ENCODE measurements around the gene RABL2A.
"Not testable (repeated sequence)": the region's sequence is repeated elsewhere in the genome, so short reads cannot be mapped to it uniquely, and the experiment has no call there.

Gene RABL2A

DNA sequence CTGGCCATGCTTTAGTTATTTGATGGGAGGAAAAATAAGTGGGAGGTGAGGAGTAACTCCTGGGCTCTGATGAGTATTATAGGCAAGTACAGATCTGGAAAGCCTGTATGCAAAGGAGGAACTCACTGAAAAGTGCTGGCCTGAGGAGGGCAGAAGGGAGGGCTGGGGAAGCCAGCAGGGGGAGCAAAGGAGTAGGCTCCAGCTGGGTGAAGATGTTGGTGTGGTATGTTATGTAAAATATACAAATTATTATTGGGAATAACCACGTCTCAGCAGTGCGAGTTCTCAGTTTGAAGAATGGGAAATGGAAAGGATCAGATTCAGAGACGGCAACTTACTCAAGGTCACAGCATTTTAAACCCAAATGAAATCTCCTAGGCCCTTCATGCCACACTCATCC is 39.9 kb upstream of the RABL2A start:
- H3F3A ChIP-seq (ENCODE audit: control insufficient read depth, insufficient read depth); H3K27ac ChIP-seq (ENCODE audit: low read depth, low read length); H3K9me3 ChIP-seq (ENCODE audit: control insufficient read depth, insufficient read depth, low read length); H3K4me2 ChIP-seq (ENCODE audit: low read length); H3K27me3 ChIP-seq (ENCODE audit: control insufficient read depth, low read length); H3K36me3 ChIP-seq (ENCODE audit: control insufficient read depth, low read length); H3K9me2 ChIP-seq (replicated peaks; ENCODE audit: control insufficient read depth, low read length); H4K20me1 ChIP-seq (ENCODE audit: control insufficient read depth, insufficient read depth, low read depth, low read length); H3K4me3 ChIP-seq (ENCODE audit: low read length): not testable (repeated sequence)
- peaks cover 16% of the 10 kb centered on the region for H3K4me1 ChIP-seq (ENCODE audit: control insufficient read depth, low read length)
- peaks cover 11% of the 10 kb centered on the region for H3K79me2 ChIP-seq (ENCODE audit: control insufficient read depth, low read length)
- TF ChIP-seq, protein P1, sequence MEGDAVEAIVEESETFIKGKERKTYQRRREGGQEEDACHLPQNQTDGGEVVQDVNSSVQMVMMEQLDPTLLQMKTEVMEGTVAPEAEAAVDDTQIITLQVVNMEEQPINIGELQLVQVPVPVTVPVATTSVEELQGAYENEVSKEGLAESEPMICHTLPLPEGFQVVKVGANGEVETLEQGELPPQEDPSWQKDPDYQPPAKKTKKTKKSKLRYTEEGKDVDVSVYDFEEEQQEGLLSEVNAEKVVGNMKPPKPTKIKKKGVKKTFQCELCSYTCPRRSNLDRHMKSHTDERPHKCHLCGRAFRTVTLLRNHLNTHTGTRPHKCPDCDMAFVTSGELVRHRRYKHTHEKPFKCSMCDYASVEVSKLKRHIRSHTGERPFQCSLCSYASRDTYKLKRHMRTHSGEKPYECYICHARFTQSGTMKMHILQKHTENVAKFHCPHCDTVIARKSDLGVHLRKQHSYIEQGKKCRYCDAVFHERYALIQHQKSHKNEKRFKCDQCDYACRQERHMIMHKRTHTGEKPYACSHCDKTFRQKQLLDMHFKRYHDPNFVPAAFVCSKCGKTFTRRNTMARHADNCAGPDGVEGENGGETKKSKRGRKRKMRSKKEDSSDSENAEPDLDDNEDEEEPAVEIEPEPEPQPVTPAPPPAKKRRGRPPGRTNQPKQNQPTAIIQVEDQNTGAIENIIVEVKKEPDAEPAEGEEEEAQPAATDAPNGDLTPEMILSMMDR (IDR thresholded peaks at IDR 0.05; ENCODE audit: low read depth, low read length, poor library complexity, severe bottlenecking) = peak; percentile 37

DNA sequence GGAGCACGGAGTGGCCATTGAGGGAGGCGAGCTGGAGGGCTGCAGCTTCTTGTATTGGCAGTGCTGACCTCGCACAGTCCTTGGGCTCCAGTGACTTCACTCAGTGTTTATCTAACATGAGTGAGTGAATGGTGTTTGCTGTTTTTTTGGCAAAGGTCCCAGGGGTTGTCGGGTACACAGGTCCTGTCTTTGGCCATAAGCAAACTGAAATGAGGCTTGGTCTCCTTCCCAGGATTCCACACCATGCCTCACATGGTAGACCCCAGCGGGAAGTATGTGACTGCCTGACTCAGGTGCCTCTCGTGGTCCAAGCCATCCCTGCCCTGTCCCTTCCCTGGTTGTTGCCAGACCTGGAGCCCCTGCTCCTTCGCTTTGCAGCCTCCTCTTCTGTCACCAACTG is 37.5 kb upstream of the RABL2A start:
- H3K9me2 ChIP-seq (replicated peaks; ENCODE audit: control insufficient read depth, low read length); H4K20me1 ChIP-seq (ENCODE audit: control insufficient read depth, insufficient read depth, low read depth, low read length); H3K9me3 ChIP-seq (ENCODE audit: control insufficient read depth, insufficient read depth, low read length); H3K4me2 ChIP-seq (ENCODE audit: low read length); H3K27me3 ChIP-seq (ENCODE audit: control insufficient read depth, low read length); H3K4me3 ChIP-seq (ENCODE audit: low read length); H3K27ac ChIP-seq (ENCODE audit: low read depth, low read length); H3K79me2 ChIP-seq (ENCODE audit: control insufficient read depth, low read length); H3K4me1 ChIP-seq (ENCODE audit: control insufficient read depth, low read length); H3F3A ChIP-seq (ENCODE audit: control insufficient read depth, insufficient read depth); H3K36me3 ChIP-seq (ENCODE audit: control insufficient read depth, low read length): not testable (repeated sequence)

DNA sequence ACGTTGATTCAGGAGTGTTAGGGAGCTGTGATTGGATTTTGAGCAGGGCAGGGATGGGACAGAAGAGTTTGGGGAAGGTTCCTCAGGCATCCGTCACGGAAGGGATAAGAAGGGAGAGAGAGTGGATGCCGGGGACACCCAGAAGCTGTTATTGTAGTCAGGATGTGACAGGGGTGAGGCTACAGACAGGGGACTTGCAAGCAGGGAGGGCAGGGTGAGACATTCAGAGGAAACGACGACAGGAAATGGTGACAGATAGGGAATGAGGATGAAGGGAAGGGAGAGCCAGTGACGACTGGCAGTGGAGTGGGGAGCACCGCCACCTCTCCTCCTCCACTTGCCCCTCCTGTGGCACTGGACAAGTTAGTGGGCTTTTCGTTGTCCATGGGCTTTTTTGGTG is 35.1 kb upstream of the RABL2A start:
- H3K27me3 ChIP-seq (ENCODE audit: control insufficient read depth, low read length); H3K36me3 ChIP-seq (ENCODE audit: control insufficient read depth, low read length); H4K20me1 ChIP-seq (ENCODE audit: control insufficient read depth, insufficient read depth, low read depth, low read length); H3K9me3 ChIP-seq (ENCODE audit: control insufficient read depth, insufficient read depth, low read length); H3F3A ChIP-seq (ENCODE audit: control insufficient read depth, insufficient read depth); H3K79me2 ChIP-seq (ENCODE audit: control insufficient read depth, low read length); H3K4me3 ChIP-seq (ENCODE audit: low read length); H3K4me1 ChIP-seq (ENCODE audit: control insufficient read depth, low read length); H3K4me2 ChIP-seq (ENCODE audit: low read length); H3K9me2 ChIP-seq (replicated peaks; ENCODE audit: control insufficient read depth, low read length); H3K27ac ChIP-seq (ENCODE audit: low read depth, low read length): not testable (repeated sequence)

DNA sequence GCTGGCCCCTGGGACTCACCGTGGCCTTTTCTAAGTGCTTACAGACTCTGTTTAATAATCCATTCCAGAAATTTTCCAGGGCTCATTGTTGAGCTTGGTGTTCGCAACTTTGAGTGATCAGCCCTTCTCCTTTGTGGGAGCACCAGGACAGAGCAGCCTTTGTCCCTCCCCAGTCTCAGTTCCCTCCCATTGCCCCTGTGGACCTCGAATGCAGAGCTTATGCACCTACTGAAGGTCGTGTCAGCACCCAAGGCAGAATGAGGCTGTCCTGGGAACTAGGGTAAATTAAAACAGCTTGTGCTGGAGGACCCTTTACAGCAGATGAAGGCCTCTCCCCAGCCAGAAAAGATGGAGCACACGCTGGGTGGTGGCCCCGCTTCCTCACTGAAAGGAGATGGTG is 33.8 kb upstream of the RABL2A start:
- H3K27ac ChIP-seq (ENCODE audit: low read depth, low read length); H3K4me1 ChIP-seq (ENCODE audit: control insufficient read depth, low read length); H4K20me1 ChIP-seq (ENCODE audit: control insufficient read depth, insufficient read depth, low read depth, low read length); H3K36me3 ChIP-seq (ENCODE audit: control insufficient read depth, low read length); H3K9me2 ChIP-seq (replicated peaks; ENCODE audit: control insufficient read depth, low read length); H3K4me3 ChIP-seq (ENCODE audit: low read length); H3K4me2 ChIP-seq (ENCODE audit: low read length); H3K27me3 ChIP-seq (ENCODE audit: control insufficient read depth, low read length); H3F3A ChIP-seq (ENCODE audit: control insufficient read depth, insufficient read depth); H3K9me3 ChIP-seq (ENCODE audit: control insufficient read depth, insufficient read depth, low read length); H3K79me2 ChIP-seq (ENCODE audit: control insufficient read depth, low read length): not testable (repeated sequence)

DNA sequence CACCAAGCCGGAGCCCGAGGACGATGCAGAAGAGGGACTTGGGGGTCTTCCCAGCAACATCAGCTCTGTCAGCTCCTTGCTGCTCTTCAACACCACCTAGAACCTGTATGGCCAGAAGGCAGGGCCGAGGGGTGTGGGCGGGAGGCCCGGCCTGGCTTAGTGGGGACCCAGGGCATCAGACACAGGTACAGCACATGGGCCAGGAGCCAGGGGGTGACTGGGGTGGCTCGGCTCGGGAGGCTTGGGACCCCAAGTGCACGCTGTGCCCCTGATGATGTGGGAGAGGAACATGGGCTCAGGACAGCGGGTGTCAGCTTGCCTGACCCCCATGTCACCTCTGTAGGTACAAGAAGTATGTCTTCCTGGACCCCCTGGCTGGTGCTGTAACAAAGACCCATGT is 31.3 kb upstream of the RABL2A start:
- not testable (repeated sequence) for H3K9me2 ChIP-seq (replicated peaks; ENCODE audit: control insufficient read depth, low read length); H3K79me2 ChIP-seq (ENCODE audit: control insufficient read depth, low read length); H3K9me3 ChIP-seq (ENCODE audit: control insufficient read depth, insufficient read depth, low read length); H3K4me3 ChIP-seq (ENCODE audit: low read length); H3K4me2 ChIP-seq (ENCODE audit: low read length); H3K4me1 ChIP-seq (ENCODE audit: control insufficient read depth, low read length); H3K36me3 ChIP-seq (ENCODE audit: control insufficient read depth, low read length); H3F3A ChIP-seq (ENCODE audit: control insufficient read depth, insufficient read depth); H3K27ac ChIP-seq (ENCODE audit: low read depth, low read length); H4K20me1 ChIP-seq (ENCODE audit: control insufficient read depth, insufficient read depth, low read depth, low read length); H3K27me3 ChIP-seq (ENCODE audit: control insufficient read depth, low read length)

DNA sequence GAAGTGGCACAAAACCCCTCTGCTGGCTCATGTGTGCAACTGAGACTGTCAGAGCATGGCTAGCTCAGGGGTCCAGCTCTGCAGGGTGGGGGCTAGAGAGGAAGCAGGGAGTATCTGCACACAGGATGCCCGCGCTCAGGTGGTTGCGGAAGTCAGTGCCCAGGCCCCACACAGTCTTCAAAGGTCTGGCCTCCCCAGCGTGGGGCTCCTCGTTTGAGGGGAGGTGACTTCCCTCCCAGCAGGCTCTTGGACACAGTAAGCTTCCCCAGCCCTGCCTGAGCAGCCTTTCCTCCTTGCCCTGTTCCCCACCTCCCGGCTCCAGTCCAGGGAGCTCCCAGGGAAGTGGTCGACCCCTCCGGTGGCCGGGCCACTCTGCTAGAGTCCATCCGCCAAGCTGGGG is 29.9 kb upstream of the RABL2A start:
- not testable (repeated sequence) for H3K79me2 ChIP-seq (ENCODE audit: control insufficient read depth, low read length); H3K27ac ChIP-seq (ENCODE audit: low read depth, low read length); H3K4me3 ChIP-seq (ENCODE audit: low read length); H4K20me1 ChIP-seq (ENCODE audit: control insufficient read depth, insufficient read depth, low read depth, low read length); H3F3A ChIP-seq (ENCODE audit: control insufficient read depth, insufficient read depth); H3K9me2 ChIP-seq (replicated peaks; ENCODE audit: control insufficient read depth, low read length); H3K36me3 ChIP-seq (ENCODE audit: control insufficient read depth, low read length); H3K9me3 ChIP-seq (ENCODE audit: control insufficient read depth, insufficient read depth, low read length); H3K4me1 ChIP-seq (ENCODE audit: control insufficient read depth, low read length); H3K27me3 ChIP-seq (ENCODE audit: control insufficient read depth, low read length); H3K4me2 ChIP-seq (ENCODE audit: low read length)

DNA sequence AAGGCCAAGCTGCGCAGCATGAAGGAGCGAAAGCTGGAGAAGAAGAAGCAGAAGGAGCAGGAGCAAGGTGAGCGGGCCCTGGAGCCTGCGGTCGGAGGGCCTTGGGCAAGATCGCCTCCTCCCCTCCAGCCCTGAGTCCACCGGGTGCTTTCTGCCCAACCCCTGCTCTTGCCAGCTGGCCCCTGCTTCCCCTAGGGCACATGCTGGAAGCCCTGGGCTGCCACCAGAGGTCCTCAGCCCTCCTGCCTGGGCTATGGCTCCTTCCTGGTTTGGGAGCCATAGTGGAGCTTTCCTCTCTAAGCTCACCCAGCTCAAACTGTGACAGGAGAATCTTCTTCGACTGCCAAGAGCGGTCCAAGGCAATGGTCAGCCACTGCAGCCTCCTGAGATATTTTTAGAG is 29.5 kb upstream of the RABL2A start:
- H3K9me2 ChIP-seq (replicated peaks; ENCODE audit: control insufficient read depth, low read length); H3K4me3 ChIP-seq (ENCODE audit: low read length); H4K20me1 ChIP-seq (ENCODE audit: control insufficient read depth, insufficient read depth, low read depth, low read length); H3K27me3 ChIP-seq (ENCODE audit: control insufficient read depth, low read length); H3K4me2 ChIP-seq (ENCODE audit: low read length); H3K9me3 ChIP-seq (ENCODE audit: control insufficient read depth, insufficient read depth, low read length); H3K36me3 ChIP-seq (ENCODE audit: control insufficient read depth, low read length); H3K79me2 ChIP-seq (ENCODE audit: control insufficient read depth, low read length); H3K27ac ChIP-seq (ENCODE audit: low read depth, low read length); H3K4me1 ChIP-seq (ENCODE audit: control insufficient read depth, low read length); H3F3A ChIP-seq (ENCODE audit: control insufficient read depth, insufficient read depth): not testable (repeated sequence)

DNA sequence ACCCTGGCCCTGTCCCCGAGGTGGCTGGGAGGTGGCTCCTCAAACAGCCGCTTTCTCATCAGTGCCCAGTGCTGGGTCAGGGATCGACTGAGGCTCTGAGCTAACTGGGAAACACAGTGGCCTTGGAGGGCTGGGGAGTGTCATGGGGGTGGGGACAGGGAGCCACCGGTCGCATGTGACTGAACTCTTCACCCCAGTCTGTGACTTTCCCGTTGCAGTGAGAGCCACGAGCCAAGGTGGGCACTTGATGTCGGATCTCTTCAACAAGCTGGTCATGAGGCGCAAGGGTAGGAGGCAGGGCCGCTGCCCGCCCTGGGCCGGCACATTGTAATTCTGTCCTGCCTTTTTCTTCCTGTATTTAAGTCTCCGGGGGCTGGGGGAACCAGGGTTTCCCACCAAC is 28.9 kb upstream of the RABL2A start:
- H3K4me1 ChIP-seq (ENCODE audit: control insufficient read depth, low read length); H3K36me3 ChIP-seq (ENCODE audit: control insufficient read depth, low read length); H3K27ac ChIP-seq (ENCODE audit: low read depth, low read length); H3K27me3 ChIP-seq (ENCODE audit: control insufficient read depth, low read length); H3F3A ChIP-seq (ENCODE audit: control insufficient read depth, insufficient read depth); H3K9me2 ChIP-seq (replicated peaks; ENCODE audit: control insufficient read depth, low read length); H3K9me3 ChIP-seq (ENCODE audit: control insufficient read depth, insufficient read depth, low read length); H3K4me2 ChIP-seq (ENCODE audit: low read length); H3K4me3 ChIP-seq (ENCODE audit: low read length); H3K79me2 ChIP-seq (ENCODE audit: control insufficient read depth, low read length); H4K20me1 ChIP-seq (ENCODE audit: control insufficient read depth, insufficient read depth, low read depth, low read length): not testable (repeated sequence)
